SK-N-SH treated with all-trans-retinoic acid at 6 μM for 48 hours (cell line): Measurements from ENCODE around the gene NSUN2.

Experiments used
- ATAC-seq: fragments of 200-7000 bp; cut with Tn5 transposase; 3 replicates; pipeline ENCODE4 v1.9.1; 2020; ENCODE audit warnings: mild to moderate bottlenecking, moderate library complexity
- ARNTL ChIP-seq: fragments of 450-650 bp; formaldehyde crosslinking; IDR thresholded peaks from 2 replicates; pipeline ENCODE4 v1.5.0; 2020; ENCODE audit warnings: low read depth, mild to moderate bottlenecking, moderate library complexity, borderline replicate concordance
- BACH2 ChIP-seq: fragments of 250-450 bp; sonication (Bioruptor Pico); IDR thresholded peaks from 2 replicates; pipeline ENCODE4 v1.9.0; 2021; ENCODE audit warnings: mild to moderate bottlenecking, borderline replicate concordance
- CSDC2 ChIP-seq: fragments of 250-450 bp; sonication (Bioruptor Pico); IDR thresholded peaks from 2 replicates; pipeline ENCODE4 v1.5.0; 2020; ENCODE audit warnings: mild to moderate bottlenecking, moderate library complexity
- ESRRG ChIP-seq: fragments of 250-450 bp; sonication (Bioruptor Pico); IDR thresholded peaks from 2 replicates; pipeline ENCODE4 v1.6.1; 2021; ENCODE audit warnings: mild to moderate bottlenecking
- GLIS3 ChIP-seq: fragments of 250-450 bp; sonication (Bioruptor Pico); IDR thresholded peaks from 2 replicates; pipeline ENCODE4 v1.5.0; 2020; ENCODE audit warnings: mild to moderate bottlenecking, moderate library complexity
- ISL1 ChIP-seq: fragments of 250-450 bp; sonication (Bioruptor Pico); IDR thresholded peaks from 2 replicates; pipeline ENCODE4 v2.1.2; 2022; ENCODE audit warnings: mild to moderate bottlenecking, moderate library complexity
- OSR1 ChIP-seq: fragments of 250-450 bp; sonication (Bioruptor Pico); IDR thresholded peaks from 2 replicates; pipeline ENCODE4 v1.8.0; 2022; ENCODE audit warnings: moderate library complexity, mild to moderate bottlenecking, inconsistent platforms
- PATZ1 ChIP-seq: fragments of 250-450 bp; sonication (Bioruptor Pico); IDR thresholded peaks from 2 replicates; pipeline ENCODE4 v1.8.0; 2020; ENCODE audit warnings: mild to moderate bottlenecking, moderate library complexity, borderline replicate concordance
- PPARA ChIP-seq: fragments of 250-450 bp; sonication (Bioruptor Pico); IDR thresholded peaks from 2 replicates; pipeline ENCODE4 v1.5.0; 2020; ENCODE audit warnings: mild to moderate bottlenecking, borderline replicate concordance
- RARB ChIP-seq: fragments of 250-450 bp; sonication (Bioruptor Pico); IDR thresholded peaks from 2 replicates; pipeline ENCODE4 v1.8.0; 2021; ENCODE audit warnings: mild to moderate bottlenecking, moderate library complexity
- TCF4 ChIP-seq: fragments of 250-450 bp; sonication (Bioruptor Pico); IDR thresholded peaks from 2 replicates; pipeline ENCODE4 v1.8.0; 2021; ENCODE audit warnings: mild to moderate bottlenecking, moderate library complexity, borderline replicate concordance
- TOX ChIP-seq: fragments of 250-450 bp; sonication (Bioruptor Pico); IDR thresholded peaks from 2 replicates; pipeline ENCODE4 v1.8.0; 2021; ENCODE audit warnings: mild to moderate bottlenecking, moderate library complexity, borderline replicate concordance
- ZC3H10 ChIP-seq: fragments of 250-450 bp; sonication (Bioruptor Pico); IDR thresholded peaks from 2 replicates; pipeline ENCODE4 v1.5.1; 2021; ENCODE audit warnings: mild to moderate bottlenecking, moderate library complexity
- ZFP3 ChIP-seq: fragments of 250-450 bp; sonication (Bioruptor Pico); IDR thresholded peaks from 2 replicates; pipeline ENCODE4 v1.5.0; 2020; ENCODE audit warnings: mild to moderate bottlenecking, moderate library complexity
- ZFP30 ChIP-seq: fragments of 450-650 bp; formaldehyde crosslinking; IDR thresholded peaks from 2 replicates; pipeline ENCODE4 v1.5.0; 2022; ENCODE audit warnings: mild to moderate bottlenecking, moderate library complexity
- ZNF565 ChIP-seq: fragments of 450-650 bp; formaldehyde crosslinking; conservative IDR thresholded peaks from 2 replicates; pipeline ENCODE4 v1.5.0; 2020; ENCODE audit warnings: low read depth, mild to moderate bottlenecking, moderate library complexity
- ZNF70 ChIP-seq: fragments of 450-650 bp; formaldehyde crosslinking; IDR thresholded peaks from 2 replicates; pipeline ENCODE4 v1.5.0; 2020; ENCODE audit warnings: mild to moderate bottlenecking, moderate library complexity
- ZNF8 ChIP-seq: fragments of 450-650 bp; formaldehyde crosslinking; IDR thresholded peaks from 2 replicates; pipeline ENCODE4 v1.5.0; 2020; ENCODE audit warnings: mild to moderate bottlenecking, moderate library complexity
- TF ChIP-seq, protein P1 (sequence below): fragments of 250-450 bp; sonication (Bioruptor Pico); IDR thresholded peaks from 2 replicates; pipeline ENCODE4 v1.8.0; 2021; ENCODE audit warnings: low read depth, mild to moderate bottlenecking, moderate library complexity, borderline replicate concordance
- TF ChIP-seq, protein P2 (sequence below): fragments of 250-450 bp; sonication (Bioruptor Pico); IDR thresholded peaks from 2 replicates; pipeline ENCODE4 v1.5.0; 2020; ENCODE audit warnings: mild to moderate bottlenecking, moderate library complexity
- TF ChIP-seq, protein P3 (sequence below): fragments of 250-450 bp; sonication (Bioruptor Pico); IDR thresholded peaks from 2 replicates; pipeline ENCODE4 v1.5.1; 2020; ENCODE audit warnings: low read depth, mild to moderate bottlenecking, moderate library complexity
- TF ChIP-seq, protein P4 (sequence below): fragments of 250-450 bp; sonication (Bioruptor Pico); IDR thresholded peaks from 2 replicates; pipeline ENCODE4 v1.5.1; 2021; ENCODE audit warnings: mild to moderate bottlenecking, moderate library complexity

NSUN2 gene

GRCh38 chr5:6652025-6652424 lies 19.2 kb upstream of the NSUN2 start:
- TF ChIP-seq ESRRG (CRISPR knock-in tag) (no peak), TCF4 (CRISPR knock-in tag) (no peak), GLIS3 (CRISPR knock-in tag) (no peak), ZNF70 (no peak), ZC3H10 (CRISPR knock-in tag) (no peak), ZNF565 (no peak), RARB (CRISPR knock-in tag) (no peak), TOX (CRISPR knock-in tag) (no peak), ZFP30 (CRISPR knock-in tag) (no peak), CSDC2 (CRISPR knock-in tag) (no peak), BACH2 (CRISPR knock-in tag) (no peak), ISL1 (no peak), PPARA (CRISPR knock-in tag) (no peak), OSR1 (CRISPR knock-in tag) (no peak), ZNF8 (no peak), ARNTL (CRISPR knock-in tag) (no peak)
- TF ChIP-seq, protein P1, sequence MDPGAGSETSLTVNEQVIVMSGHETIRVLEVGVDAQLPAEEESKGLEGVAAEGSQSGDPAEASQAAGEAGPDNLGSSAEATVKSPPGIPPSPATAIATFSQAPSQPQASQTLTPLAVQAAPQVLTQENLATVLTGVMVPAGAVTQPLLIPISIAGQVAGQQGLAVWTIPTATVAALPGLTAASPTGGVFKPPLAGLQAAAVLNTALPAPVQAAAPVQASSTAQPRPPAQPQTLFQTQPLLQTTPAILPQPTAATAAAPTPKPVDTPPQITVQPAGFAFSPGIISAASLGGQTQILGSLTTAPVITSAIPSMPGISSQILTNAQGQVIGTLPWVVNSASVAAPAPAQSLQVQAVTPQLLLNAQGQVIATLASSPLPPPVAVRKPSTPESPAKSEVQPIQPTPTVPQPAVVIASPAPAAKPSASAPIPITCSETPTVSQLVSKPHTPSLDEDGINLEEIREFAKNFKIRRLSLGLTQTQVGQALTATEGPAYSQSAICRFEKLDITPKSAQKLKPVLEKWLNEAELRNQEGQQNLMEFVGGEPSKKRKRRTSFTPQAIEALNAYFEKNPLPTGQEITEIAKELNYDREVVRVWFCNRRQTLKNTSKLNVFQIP (CRISPR knock-in tag) = no peak
- TF ChIP-seq, protein P2, sequence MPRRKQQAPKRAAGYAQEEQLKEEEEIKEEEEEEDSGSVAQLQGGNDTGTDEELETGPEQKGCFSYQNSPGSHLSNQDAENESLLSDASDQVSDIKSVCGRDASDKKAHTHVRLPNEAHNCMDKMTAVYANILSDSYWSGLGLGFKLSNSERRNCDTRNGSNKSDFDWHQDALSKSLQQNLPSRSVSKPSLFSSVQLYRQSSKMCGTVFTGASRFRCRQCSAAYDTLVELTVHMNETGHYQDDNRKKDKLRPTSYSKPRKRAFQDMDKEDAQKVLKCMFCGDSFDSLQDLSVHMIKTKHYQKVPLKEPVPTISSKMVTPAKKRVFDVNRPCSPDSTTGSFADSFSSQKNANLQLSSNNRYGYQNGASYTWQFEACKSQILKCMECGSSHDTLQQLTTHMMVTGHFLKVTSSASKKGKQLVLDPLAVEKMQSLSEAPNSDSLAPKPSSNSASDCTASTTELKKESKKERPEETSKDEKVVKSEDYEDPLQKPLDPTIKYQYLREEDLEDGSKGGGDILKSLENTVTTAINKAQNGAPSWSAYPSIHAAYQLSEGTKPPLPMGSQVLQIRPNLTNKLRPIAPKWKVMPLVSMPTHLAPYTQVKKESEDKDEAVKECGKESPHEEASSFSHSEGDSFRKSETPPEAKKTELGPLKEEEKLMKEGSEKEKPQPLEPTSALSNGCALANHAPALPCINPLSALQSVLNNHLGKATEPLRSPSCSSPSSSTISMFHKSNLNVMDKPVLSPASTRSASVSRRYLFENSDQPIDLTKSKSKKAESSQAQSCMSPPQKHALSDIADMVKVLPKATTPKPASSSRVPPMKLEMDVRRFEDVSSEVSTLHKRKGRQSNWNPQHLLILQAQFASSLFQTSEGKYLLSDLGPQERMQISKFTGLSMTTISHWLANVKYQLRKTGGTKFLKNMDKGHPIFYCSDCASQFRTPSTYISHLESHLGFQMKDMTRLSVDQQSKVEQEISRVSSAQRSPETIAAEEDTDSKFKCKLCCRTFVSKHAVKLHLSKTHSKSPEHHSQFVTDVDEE (CRISPR knock-in tag) = no peak
- TF ChIP-seq, protein P3, sequence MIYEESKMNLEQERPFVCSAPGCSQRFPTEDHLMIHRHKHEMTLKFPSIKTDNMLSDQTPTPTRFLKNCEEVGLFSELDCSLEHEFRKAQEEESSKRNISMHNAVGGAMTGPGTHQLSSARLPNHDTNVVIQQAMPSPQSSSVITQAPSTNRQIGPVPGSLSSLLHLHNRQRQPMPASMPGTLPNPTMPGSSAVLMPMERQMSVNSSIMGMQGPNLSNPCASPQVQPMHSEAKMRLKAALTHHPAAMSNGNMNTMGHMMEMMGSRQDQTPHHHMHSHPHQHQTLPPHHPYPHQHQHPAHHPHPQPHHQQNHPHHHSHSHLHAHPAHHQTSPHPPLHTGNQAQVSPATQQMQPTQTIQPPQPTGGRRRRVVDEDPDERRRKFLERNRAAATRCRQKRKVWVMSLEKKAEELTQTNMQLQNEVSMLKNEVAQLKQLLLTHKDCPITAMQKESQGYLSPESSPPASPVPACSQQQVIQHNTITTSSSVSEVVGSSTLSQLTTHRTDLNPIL (CRISPR knock-in tag) = no peak
- TF ChIP-seq, protein P4, sequence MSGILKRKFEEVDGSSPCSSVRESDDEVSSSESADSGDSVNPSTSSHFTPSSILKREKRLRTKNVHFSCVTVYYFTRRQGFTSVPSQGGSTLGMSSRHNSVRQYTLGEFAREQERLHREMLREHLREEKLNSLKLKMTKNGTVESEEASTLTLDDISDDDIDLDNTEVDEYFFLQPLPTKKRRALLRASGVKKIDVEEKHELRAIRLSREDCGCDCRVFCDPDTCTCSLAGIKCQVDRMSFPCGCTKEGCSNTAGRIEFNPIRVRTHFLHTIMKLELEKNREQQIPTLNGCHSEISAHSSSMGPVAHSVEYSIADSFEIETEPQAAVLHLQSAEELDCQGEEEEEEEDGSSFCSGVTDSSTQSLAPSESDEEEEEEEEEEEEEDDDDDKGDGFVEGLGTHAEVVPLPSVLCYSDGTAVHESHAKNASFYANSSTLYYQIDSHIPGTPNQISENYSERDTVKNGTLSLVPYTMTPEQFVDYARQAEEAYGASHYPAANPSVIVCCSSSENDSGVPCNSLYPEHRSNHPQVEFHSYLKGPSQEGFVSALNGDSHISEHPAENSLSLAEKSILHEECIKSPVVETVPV (CRISPR knock-in tag) = no peak
- ATAC-seq = no peak

GRCh38 chr5:6649681-6650080 lies 16.8 kb upstream of the NSUN2 start:
- ATAC-seq = no peak
- TF ChIP-seq ZNF70 (no peak), ZFP3 (CRISPR knock-in tag) (no peak), ZNF565 (no peak), BACH2 (CRISPR knock-in tag) (no peak), ZC3H10 (CRISPR knock-in tag) (no peak), ZNF8 (no peak), TCF4 (CRISPR knock-in tag) (no peak)
- TF ChIP-seq, protein P1 (CRISPR knock-in tag) = no peak
- TF ChIP-seq, all 23 proteins: peak for 0

DNA sequence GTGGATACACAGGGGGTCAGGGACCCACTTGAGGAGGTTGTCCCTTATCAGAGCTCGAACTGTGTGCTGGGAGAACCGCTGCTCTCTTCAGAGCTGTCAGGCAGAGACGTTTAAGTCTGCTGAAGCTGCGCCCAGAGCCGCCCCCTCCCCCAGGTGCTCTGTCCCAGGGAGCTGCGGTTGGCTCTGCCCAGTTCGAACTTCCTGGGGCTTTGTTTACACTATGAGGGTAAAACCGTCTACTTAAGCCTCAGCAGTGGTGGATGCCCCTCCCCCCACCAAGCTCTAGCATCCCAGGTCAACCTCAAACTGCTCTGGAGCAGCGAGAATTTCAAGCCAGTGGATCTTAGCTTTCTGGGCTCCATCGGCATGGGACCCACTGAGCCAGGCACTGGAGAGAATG lies 16.3 kb upstream of the NSUN2 start:
- no peak for TF ChIP-seq TOX (CRISPR knock-in tag)
- TF ChIP-seq BACH2 (CRISPR knock-in tag) = no peak
- TF ChIP-seq, protein P1 (CRISPR knock-in tag) = no peak
- no peak for TF ChIP-seq ESRRG (CRISPR knock-in tag)
- TF ChIP-seq ZNF8 = no peak
- TF ChIP-seq, protein P4 (CRISPR knock-in tag) = no peak
- TF ChIP-seq ZFP30 (CRISPR knock-in tag) = no peak
- no peak for TF ChIP-seq ARNTL (CRISPR knock-in tag)
- no peak for TF ChIP-seq ZNF70
- TF ChIP-seq PATZ1 = no peak
- no peak for TF ChIP-seq CSDC2 (CRISPR knock-in tag)
- no peak for ATAC-seq
